Measurements from ENCODE around the gene CUX1. TPM values are rescaled to one million over a fixed set of nuclear protein-coding genes. Genes with fewer than 3 reads are reported as not detected.

Gene CUX1
- total and polyA plus RNA-seq, 10 of the 15 experiments (the other 5 are each of a cell fraction or from before 2014, with no cell fraction given) = 6.1 to 48.6 (median 25.9) TPM

GRCh38 chr7:102326157-102326889 is 508.9 kb downstream of the CUX1 start:
- ChIA-PET SMC1A (ENCODE audit: uncharacterized antibody, unreplicated experiment) (no interaction called here), POLR2A (no interaction called here), CTCF (no interaction called here), RAD21 (ENCODE audit: unreplicated experiment) (no interaction called here)
- intact Hi-C loops (cut with micrococcal nuclease; ENCODE audit: unreplicated experiment) = no loop called here
- Histone ChIP-seq H3K4me1 (ENCODE audit: control insufficient read depth, insufficient read depth, low read length) (peaks cover 3% of the 10 kb centered on the region), H3K4me3 (no peak overlapping the region), H3K36me3 (ENCODE audit: control insufficient read depth in 2 of 2, insufficient read depth in 2 of 2, low read length in 1 of 2) (no peaks in the 10 kb centered on the region; a peak in 1 of 4 replicates), H2AFZ (ENCODE audit: control insufficient read depth, low read depth, low read length) (no peak overlapping the region), H3K79me2 (ENCODE audit: control insufficient read depth, insufficient read depth, low read length) (no peaks in the 10 kb centered on the region), H4K20me1 (ENCODE audit: control insufficient read depth, insufficient read depth) (no peaks in the 10 kb centered on the region), H3K9me3 (replicated peaks; ENCODE audit: control insufficient read depth, insufficient read depth, low read length) (no peaks in the 10 kb centered on the region), H3K9ac (ENCODE audit: control insufficient read depth, insufficient read depth, low read length) (no peak overlapping the region), H3K4me2 (ENCODE audit: control insufficient read depth, insufficient read depth) (no peak overlapping the region), H3K27me3 (replicated peaks in 1 of 2; ENCODE audit: control insufficient read depth in 2 of 2, insufficient read depth in 2 of 2, low read length in 1 of 2) (no peaks in the 10 kb centered on the region), H3K27ac (ENCODE audit: control insufficient read depth, insufficient read depth) (no peak overlapping the region)
- 85% methylated on average over 11 of the region's 11 CpGs for WGBS (ENCODE audit: insufficient coverage, insufficient replicate concordance, low lambda C conversion rate, missing lambda C conversion rate)
- no peak for ATAC-seq
- BruUV-seq (replicated peaks) = no TSS peak
- TF ChIP-seq, protein P1, sequence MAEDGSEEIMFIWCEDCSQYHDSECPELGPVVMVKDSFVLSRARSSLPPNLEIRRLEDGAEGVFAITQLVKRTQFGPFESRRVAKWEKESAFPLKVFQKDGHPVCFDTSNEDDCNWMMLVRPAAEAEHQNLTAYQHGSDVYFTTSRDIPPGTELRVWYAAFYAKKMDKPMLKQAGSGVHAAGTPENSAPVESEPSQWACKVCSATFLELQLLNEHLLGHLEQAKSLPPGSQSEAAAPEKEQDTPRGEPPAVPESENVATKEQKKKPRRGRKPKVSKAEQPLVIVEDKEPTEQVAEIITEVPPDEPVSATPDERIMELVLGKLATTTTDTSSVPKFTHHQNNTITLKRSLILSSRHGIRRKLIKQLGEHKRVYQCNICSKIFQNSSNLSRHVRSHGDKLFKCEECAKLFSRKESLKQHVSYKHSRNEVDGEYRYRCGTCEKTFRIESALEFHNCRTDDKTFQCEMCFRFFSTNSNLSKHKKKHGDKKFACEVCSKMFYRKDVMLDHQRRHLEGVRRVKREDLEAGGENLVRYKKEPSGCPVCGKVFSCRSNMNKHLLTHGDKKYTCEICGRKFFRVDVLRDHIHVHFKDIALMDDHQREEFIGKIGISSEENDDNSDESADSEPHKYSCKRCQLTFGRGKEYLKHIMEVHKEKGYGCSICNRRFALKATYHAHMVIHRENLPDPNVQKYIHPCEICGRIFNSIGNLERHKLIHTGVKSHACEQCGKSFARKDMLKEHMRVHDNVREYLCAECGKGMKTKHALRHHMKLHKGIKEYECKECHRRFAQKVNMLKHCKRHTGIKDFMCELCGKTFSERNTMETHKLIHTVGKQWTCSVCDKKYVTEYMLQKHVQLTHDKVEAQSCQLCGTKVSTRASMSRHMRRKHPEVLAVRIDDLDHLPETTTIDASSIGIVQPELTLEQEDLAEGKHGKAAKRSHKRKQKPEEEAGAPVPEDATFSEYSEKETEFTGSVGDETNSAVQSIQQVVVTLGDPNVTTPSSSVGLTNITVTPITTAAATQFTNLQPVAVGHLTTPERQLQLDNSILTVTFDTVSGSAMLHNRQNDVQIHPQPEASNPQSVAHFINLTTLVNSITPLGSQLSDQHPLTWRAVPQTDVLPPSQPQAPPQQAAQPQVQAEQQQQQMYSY (CRISPR knock-in tag; IDR thresholded peaks at IDR 0.05) = no peak
- TF ChIP-seq SKIL (IDR thresholded peaks at IDR 0.05; ENCODE audit: low read depth, poor library complexity, severe bottlenecking) (no peak), SMARCA5 (IDR thresholded peaks at IDR 0.05) (no peak), FOXM1 (IDR thresholded peaks at IDR 0.05; ENCODE audit: low read depth, low read length) (no peak), KLF5 (IDR thresholded peaks at IDR 0.05; ENCODE audit: partially characterized antibody) (no peak), PAX8 (IDR thresholded peaks at IDR 0.05) (no peak), REST (IDR thresholded peaks at IDR 0.05; ENCODE audit: low read depth, low read length) (no peak), POLR2A (IDR thresholded peaks at IDR 0.05; ENCODE audit: low read depth, low read length) (no peak), POLR2AphosphoS5 (IDR thresholded peaks at IDR 0.05; ENCODE audit: low read length) (no peak), FOXK2 (IDR thresholded peaks at IDR 0.05) (no peak)
- TF ChIP-seq, protein P2, sequence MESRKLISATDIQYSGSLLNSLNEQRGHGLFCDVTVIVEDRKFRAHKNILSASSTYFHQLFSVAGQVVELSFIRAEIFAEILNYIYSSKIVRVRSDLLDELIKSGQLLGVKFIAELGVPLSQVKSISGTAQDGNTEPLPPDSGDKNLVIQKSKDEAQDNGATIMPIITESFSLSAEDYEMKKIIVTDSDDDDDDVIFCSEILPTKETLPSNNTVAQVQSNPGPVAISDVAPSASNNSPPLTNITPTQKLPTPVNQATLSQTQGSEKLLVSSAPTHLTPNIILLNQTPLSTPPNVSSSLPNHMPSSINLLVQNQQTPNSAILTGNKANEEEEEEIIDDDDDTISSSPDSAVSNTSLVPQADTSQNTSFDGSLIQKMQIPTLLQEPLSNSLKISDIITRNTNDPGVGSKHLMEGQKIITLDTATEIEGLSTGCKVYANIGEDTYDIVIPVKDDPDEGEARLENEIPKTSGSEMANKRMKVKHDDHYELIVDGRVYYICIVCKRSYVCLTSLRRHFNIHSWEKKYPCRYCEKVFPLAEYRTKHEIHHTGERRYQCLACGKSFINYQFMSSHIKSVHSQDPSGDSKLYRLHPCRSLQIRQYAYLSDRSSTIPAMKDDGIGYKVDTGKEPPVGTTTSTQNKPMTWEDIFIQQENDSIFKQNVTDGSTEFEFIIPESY (IDR thresholded peaks at IDR 0.05) = no peak
- no peak for FAIRE-seq
- in situ Hi-C loops (cut with MboI) = no loop called here
- DNase-seq (ENCODE audit: low read depth, low spot score) = no peak
